CD4-positive, alpha-beta T cell treated with Interleukin-6 at 100 ng/mL for 8 hours (primary cell): ENCODE measurements around the gene SSBP2.
A peak's percentile ranks its signal among the peaks of the same experiment; 100 is the strongest.
"Not testable (repeated sequence)": the region's sequence is repeated elsewhere in the genome, so short reads cannot be mapped to it uniquely, and the experiment has no call there.

Source experiments
- DNase-seq: peaks from one replicate; pipeline ENCODE4 v3.0.0-alpha.2; 2020; ENCODE audit warnings: mixed read lengths, low spot score

Gene SSBP2

GRCh38 chr5:81657386-81657785, 93.5 kb downstream of the SSBP2 start:
- DNase-seq: no peak

GRCh38 chr5:81656783-81657182, 94.1 kb downstream of the SSBP2 start:
- no peak for DNase-seq

- no peak for DNase-seq
Measured at GRCh38 chr5:81650987-81651386, 99.9 kb downstream of the SSBP2 start.

- no peak for DNase-seq
Measured at GRCh38 chr5:81646469-81646995, 104.4 kb downstream of the SSBP2 start.

- no peak for DNase-seq
Measured at GRCh38 chr5:81642210-81642609, 108.7 kb downstream of the SSBP2 start.

- no peak for DNase-seq
Measured at GRCh38 chr5:81639556-81639955, 111.3 kb downstream of the SSBP2 start.

GRCh38 chr5:81638471-81638870, 112.4 kb downstream of the SSBP2 start:
- DNase-seq: no peak

GRCh38 chr5:81633891-81634290, 117.0 kb downstream of the SSBP2 start:
- no peak for DNase-seq

- no peak for DNase-seq
Measured at GRCh38 chr5:81633471-81633870, 117.4 kb downstream of the SSBP2 start.

- DNase-seq: no peak
Measured at GRCh38 chr5:81632679-81633078, 118.2 kb downstream of the SSBP2 start.

- no peak for DNase-seq
Measured at GRCh38 chr5:81631621-81632020, 119.3 kb downstream of the SSBP2 start.

- peak; percentile 30 for DNase-seq
Measured at GRCh38 chr5:81631124-81631523, 119.8 kb downstream of the SSBP2 start.

- DNase-seq: no peak
Measured at GRCh38 chr5:81630684-81631083, 120.2 kb downstream of the SSBP2 start.

- no peak for DNase-seq
Measured at GRCh38 chr5:81629986-81630385, 120.9 kb downstream of the SSBP2 start.

GRCh38 chr5:81628061-81628460, 122.8 kb downstream of the SSBP2 start:
- not testable (repeated sequence) for DNase-seq

- DNase-seq: no peak
Measured at GRCh38 chr5:81626524-81626923, 124.4 kb downstream of the SSBP2 start.

GRCh38 chr5:81609810-81610375, 141.0 kb downstream of the SSBP2 start:
- DNase-seq: no peak

- DNase-seq: no peak
Measured at GRCh38 chr5:81608976-81609375, 141.9 kb downstream of the SSBP2 start.

GRCh38 chr5:81607693-81608092, 143.2 kb downstream of the SSBP2 start:
- DNase-seq: no peak

- no peak for DNase-seq
Measured at GRCh38 chr5:81606150-81606549, 144.7 kb downstream of the SSBP2 start.

GRCh38 chr5:81605299-81605698, 145.6 kb downstream of the SSBP2 start:
- no peak for DNase-seq

- no peak for DNase-seq
Measured at GRCh38 chr5:81604193-81604592, 146.7 kb downstream of the SSBP2 start.

- no peak for DNase-seq
Measured at GRCh38 chr5:81601919-81602318, 149.0 kb downstream of the SSBP2 start.

- not testable (repeated sequence) for DNase-seq
Measured at GRCh38 chr5:81592085-81592484, 158.8 kb downstream of the SSBP2 start.
